ENCODE data around the gene CD28.

GRCh38 chr2:203740871-203741281, 34.4 kb downstream of the CD28 start:
- TF ChIP-seq CTCF (IDR thresholded peaks at IDR 0.05) (no peak), POLR2A (IDR thresholded peaks at IDR 0.05) (no peak)
